Measurements from ENCODE around the gene ETV4.

DNA sequence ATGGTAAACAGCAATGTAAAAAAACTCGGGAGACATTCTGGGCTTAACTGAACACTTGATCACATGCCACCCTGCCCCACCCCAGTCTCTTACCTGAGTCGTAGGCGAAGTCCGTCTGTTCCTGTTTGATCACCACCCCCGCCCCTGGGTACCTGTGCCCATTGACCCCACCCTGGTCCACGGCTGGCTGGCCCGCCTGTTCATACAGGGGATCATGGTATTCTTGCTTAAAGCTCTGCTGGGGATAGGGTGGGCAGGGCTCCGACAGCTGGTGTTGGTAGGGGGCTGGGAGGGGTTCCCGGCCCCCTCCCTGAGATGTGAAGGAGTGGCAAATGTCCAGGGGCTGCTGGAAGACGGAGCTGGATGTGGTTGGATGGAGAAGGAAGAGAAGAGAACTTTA lies 13.6 kb downstream of the ETV4 start:
- TF ChIP-seq, protein P1, sequence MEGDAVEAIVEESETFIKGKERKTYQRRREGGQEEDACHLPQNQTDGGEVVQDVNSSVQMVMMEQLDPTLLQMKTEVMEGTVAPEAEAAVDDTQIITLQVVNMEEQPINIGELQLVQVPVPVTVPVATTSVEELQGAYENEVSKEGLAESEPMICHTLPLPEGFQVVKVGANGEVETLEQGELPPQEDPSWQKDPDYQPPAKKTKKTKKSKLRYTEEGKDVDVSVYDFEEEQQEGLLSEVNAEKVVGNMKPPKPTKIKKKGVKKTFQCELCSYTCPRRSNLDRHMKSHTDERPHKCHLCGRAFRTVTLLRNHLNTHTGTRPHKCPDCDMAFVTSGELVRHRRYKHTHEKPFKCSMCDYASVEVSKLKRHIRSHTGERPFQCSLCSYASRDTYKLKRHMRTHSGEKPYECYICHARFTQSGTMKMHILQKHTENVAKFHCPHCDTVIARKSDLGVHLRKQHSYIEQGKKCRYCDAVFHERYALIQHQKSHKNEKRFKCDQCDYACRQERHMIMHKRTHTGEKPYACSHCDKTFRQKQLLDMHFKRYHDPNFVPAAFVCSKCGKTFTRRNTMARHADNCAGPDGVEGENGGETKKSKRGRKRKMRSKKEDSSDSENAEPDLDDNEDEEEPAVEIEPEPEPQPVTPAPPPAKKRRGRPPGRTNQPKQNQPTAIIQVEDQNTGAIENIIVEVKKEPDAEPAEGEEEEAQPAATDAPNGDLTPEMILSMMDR (IDR thresholded peaks at IDR 0.05): no peak
- no peak for TF ChIP-seq POLR2A (IDR thresholded peaks at IDR 0.05)

Data from thyroid gland (tissue), 4 donors.